T-helper 2 cell (primary cell): ENCODE results near the gene PKDCC.
"Not testable (repeated sequence)": the region's sequence is repeated elsewhere in the genome, so short reads cannot be mapped to it uniquely, and the experiment has no call there.

Experiments
- DNase-seq, 5 experiments: peaks; one replicate each; pipeline versions ENCODE4 v3.0.0 to v3.0.0-alpha.2; 2012 to 2022

Gene PKDCC

GRCh38 chr2:42067521-42067920, 19.7 kb downstream of the PKDCC start:
- no peak for DNase-seq

GRCh38 chr2:42068571-42069178, 20.9 kb downstream of the PKDCC start:
- DNase-seq: no peak

GRCh38 chr2:42069568-42069967, 21.7 kb downstream of the PKDCC start:
- no peak for DNase-seq

GRCh38 chr2:42071791-42072190, 24.0 kb downstream of the PKDCC start:
- DNase-seq: no peak

GRCh38 chr2:42072349-42073118, 24.7 kb downstream of the PKDCC start:
- no peak for DNase-seq

- DNase-seq: no peak
These were observed 26.1 kb downstream of the PKDCC start for GRCh38 chr2:42073739-42074503.

- no peak for DNase-seq
These were observed 26.8 kb downstream of the PKDCC start for GRCh38 chr2:42074661-42075060.

- no peak for DNase-seq
These were observed 28.8 kb downstream of the PKDCC start for GRCh38 chr2:42076357-42077225.

GRCh38 chr2:42077343-42077742, 29.5 kb downstream of the PKDCC start:
- DNase-seq: no peak

- no peak for DNase-seq
These were observed 32.0 kb downstream of the PKDCC start for GRCh38 chr2:42079737-42080287.

- DNase-seq: not testable (repeated sequence)
These were observed 33.3 kb downstream of the PKDCC start for GRCh38 chr2:42081151-42081550.

- DNase-seq: no peak
These were observed 34.2 kb downstream of the PKDCC start for GRCh38 chr2:42082016-42082415.

- DNase-seq: no peak
These were observed 36.4 kb downstream of the PKDCC start for GRCh38 chr2:42084231-42084671.

- not testable (repeated sequence) for DNase-seq
These were observed 37.2 kb downstream of the PKDCC start for GRCh38 chr2:42085070-42085469.

GRCh38 chr2:42085706-42086487, 38.1 kb downstream of the PKDCC start:
- no peak for DNase-seq

- DNase-seq: peak in 2 of 5 experiments; percentile 40 to 58
These were observed 38.7 kb downstream of the PKDCC start for GRCh38 chr2:42086500-42086953.

- no peak for DNase-seq
These were observed 39.5 kb downstream of the PKDCC start for GRCh38 chr2:42087137-42087856.

GRCh38 chr2:42087857-42088195, 40.0 kb downstream of the PKDCC start:
- DNase-seq: no peak

- peak; percentile 20 to 69 (median 53) for DNase-seq
These were observed 41.6 kb downstream of the PKDCC start for GRCh38 chr2:42089340-42089925.

- DNase-seq: no peak
These were observed 42.4 kb downstream of the PKDCC start for GRCh38 chr2:42090216-42090615.
